Measurements from ENCODE around the gene BLID. TPM values are rescaled to one million over a fixed set of nuclear protein-coding genes. Genes with fewer than 3 reads are reported as not detected.

BLID gene
- total RNA-seq, 1 donor from 2014 or later, result 1.9 TPM

- no peak for TF ChIP-seq CTCF (conservative IDR thresholded peaks at IDR 0.05; ENCODE audit: low read depth, low read length)
- DNase-seq (ENCODE audit: low read depth), result no peak
Measured at GRCh38 chr11:122089111-122089510, 26.9 kb downstream of the BLID start.

DNA sequence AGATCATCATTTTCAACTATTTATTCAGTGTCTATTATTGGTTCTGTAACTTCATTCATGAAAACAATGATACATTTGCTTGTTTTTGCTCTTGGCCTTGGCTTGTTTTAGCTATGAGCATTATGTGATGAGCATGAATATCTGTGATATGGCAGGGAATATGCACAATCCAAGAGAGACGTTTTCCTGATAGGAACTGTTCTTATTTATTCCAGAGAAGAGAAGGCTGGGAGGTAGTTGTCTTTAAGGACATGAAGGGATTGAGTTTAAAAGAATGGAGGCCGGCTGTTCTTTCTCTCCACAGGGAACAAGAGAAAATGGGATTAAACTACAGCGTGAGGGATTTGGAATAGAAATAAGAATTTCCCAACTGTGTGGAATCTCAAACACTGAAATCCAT lies 30.3 kb downstream of the BLID start:
- no peak for DNase-seq (ENCODE audit: low read depth)
- TF ChIP-seq CTCF (conservative IDR thresholded peaks at IDR 0.05; ENCODE audit: low read depth, low read length), result no peak
- H3K4me3 ChIP-seq (ENCODE audit: low read depth, low read length), result no peak overlapping the region

More at GRCh38 chr11:122089111-122089510, 26.9 kb downstream of the BLID start:
- no peak overlapping the region for H3K4me3 ChIP-seq (ENCODE audit: low read depth, low read length)

- no peak overlapping the region for H3K4me3 ChIP-seq (ENCODE audit: low read depth, low read length)
- DNase-seq (ENCODE audit: low read depth), result no peak
- TF ChIP-seq CTCF (conservative IDR thresholded peaks at IDR 0.05; ENCODE audit: low read depth, low read length), result no peak
Measured at GRCh38 chr11:122085264-122085663, 30.8 kb downstream of the BLID start.

GRCh38 chr11:122082205-122082604 lies 33.8 kb downstream of the BLID start:
- no peak overlapping the region for H3K4me3 ChIP-seq (ENCODE audit: low read depth, low read length)
- no peak for TF ChIP-seq CTCF (conservative IDR thresholded peaks at IDR 0.05; ENCODE audit: low read depth, low read length)
- DNase-seq (ENCODE audit: low read depth), result no peak

GRCh38 chr11:122081073-122081472 lies 34.9 kb downstream of the BLID start:
- no peak overlapping the region for H3K4me3 ChIP-seq (ENCODE audit: low read depth, low read length)
- no peak for DNase-seq (ENCODE audit: low read depth)
- no peak for TF ChIP-seq CTCF (conservative IDR thresholded peaks at IDR 0.05; ENCODE audit: low read depth, low read length)

GRCh38 chr11:122077459-122077858 lies 38.6 kb downstream of the BLID start:
- DNase-seq (ENCODE audit: low read depth), result no peak
- no peak for TF ChIP-seq CTCF (conservative IDR thresholded peaks at IDR 0.05; ENCODE audit: low read depth, low read length)
- H3K4me3 ChIP-seq (ENCODE audit: low read depth, low read length), result no peak overlapping the region

- no peak for TF ChIP-seq CTCF (conservative IDR thresholded peaks at IDR 0.05; ENCODE audit: low read depth, low read length)
- DNase-seq (ENCODE audit: low read depth), result no peak
- no peak overlapping the region for H3K4me3 ChIP-seq (ENCODE audit: low read depth, low read length)
Measured at GRCh38 chr11:122076512-122077120, 39.4 kb downstream of the BLID start.
